Stimulated activated CD4-positive, alpha-beta T cell treated with anti-CD3 and anti-CD28 coated beads, Interleukin-4, amount 100 ng/mL, for 48 hours (primary cell): ENCODE results near the gene CUX1.
"Not testable (repeated sequence)": the region's sequence is repeated elsewhere in the genome, so short reads cannot be mapped to it uniquely, and the experiment has no call there.

ENCODE experiments used
- DNase-seq, 2 donors: peaks; one replicate each; pipeline ENCODE4 v3.0.0-alpha.2; 2020; ENCODE audit warnings: low read depth in 2 of 2

The CUX1 gene

GRCh38 chr7:101826081-101826835 lies 8.8 kb downstream of the CUX1 start:
- no peak for DNase-seq

- DNase-seq, result no peak
Observed at GRCh38 chr7:101828301-101829020, 11.0 kb downstream of the CUX1 start.

GRCh38 chr7:101829374-101829773 lies 11.9 kb downstream of the CUX1 start:
- DNase-seq, result no peak

GRCh38 chr7:101829821-101830220 lies 12.4 kb downstream of the CUX1 start:
- no peak for DNase-seq

GRCh38 chr7:101831396-101831795 lies 14.0 kb downstream of the CUX1 start:
- not testable (repeated sequence) for DNase-seq

GRCh38 chr7:101832205-101832631 lies 14.8 kb downstream of the CUX1 start:
- DNase-seq, result no peak

GRCh38 chr7:101832685-101833375 lies 15.4 kb downstream of the CUX1 start:
- DNase-seq, result no peak

GRCh38 chr7:101833799-101834198 lies 16.4 kb downstream of the CUX1 start:
- no peak for DNase-seq

GRCh38 chr7:101835136-101835535 lies 17.7 kb downstream of the CUX1 start:
- DNase-seq, result no peak

GRCh38 chr7:101837433-101837832 lies 20.0 kb downstream of the CUX1 start:
- not testable (repeated sequence) for DNase-seq

- no peak for DNase-seq
Observed at GRCh38 chr7:101838837-101839483, 21.5 kb downstream of the CUX1 start.

GRCh38 chr7:101841328-101841727 lies 23.9 kb downstream of the CUX1 start:
- DNase-seq, result no peak

GRCh38 chr7:101843293-101844271 lies 26.2 kb downstream of the CUX1 start:
- no peak for DNase-seq

GRCh38 chr7:101845974-101846373 lies 28.5 kb downstream of the CUX1 start:
- DNase-seq, result no peak

GRCh38 chr7:101846800-101847538 lies 29.5 kb downstream of the CUX1 start:
- no peak for DNase-seq

GRCh38 chr7:101848208-101848951 lies 31.0 kb downstream of the CUX1 start:
- no peak for DNase-seq

GRCh38 chr7:101849314-101849713 lies 31.9 kb downstream of the CUX1 start:
- DNase-seq, result not testable (repeated sequence)

- DNase-seq, result not testable (repeated sequence)
Observed at GRCh38 chr7:101852364-101852763, 34.9 kb downstream of the CUX1 start.

- no peak for DNase-seq
Observed at GRCh38 chr7:101853684-101854083, 36.3 kb downstream of the CUX1 start.
